ENCODE measurements around the gene PCDH12.

The PCDH12 gene

GRCh38 chr5:141947316-141947715 lies 10.7 kb downstream of the PCDH12 start:
- DNase-seq (ENCODE audit: extremely low read depth, low read depth), result no peak
- TF ChIP-seq CTCF (IDR thresholded peaks at IDR 0.05; ENCODE audit: low read depth, low read length), result no peak

- no peak for TF ChIP-seq CTCF (IDR thresholded peaks at IDR 0.05; ENCODE audit: low read depth, low read length)
- DNase-seq (ENCODE audit: extremely low read depth, low read depth), result no peak
Measured at GRCh38 chr5:141945511-141946051, 12.4 kb downstream of the PCDH12 start.

GRCh38 chr5:141944076-141944475 lies 13.9 kb downstream of the PCDH12 start:
- DNase-seq (ENCODE audit: extremely low read depth, low read depth), result no peak
- TF ChIP-seq CTCF (IDR thresholded peaks at IDR 0.05; ENCODE audit: low read depth, low read length), result no peak

GRCh38 chr5:141942185-141942857 lies 15.7 kb downstream of the PCDH12 start:
- TF ChIP-seq CTCF (IDR thresholded peaks at IDR 0.05; ENCODE audit: low read depth, low read length), result no peak
- DNase-seq (ENCODE audit: extremely low read depth, low read depth), result no peak

GRCh38 chr5:141941779-141942178 lies 16.2 kb downstream of the PCDH12 start:
- no peak for TF ChIP-seq CTCF (IDR thresholded peaks at IDR 0.05; ENCODE audit: low read depth, low read length)
- DNase-seq (ENCODE audit: extremely low read depth, low read depth), result no peak

- DNase-seq (ENCODE audit: extremely low read depth, low read depth), result no peak
- no peak for TF ChIP-seq CTCF (IDR thresholded peaks at IDR 0.05; ENCODE audit: low read depth, low read length)
Measured at GRCh38 chr5:141941307-141941706, 16.7 kb downstream of the PCDH12 start.

- peak; percentile 23 for TF ChIP-seq CTCF (IDR thresholded peaks at IDR 0.05; ENCODE audit: low read depth, low read length)
- no peak for DNase-seq (ENCODE audit: extremely low read depth, low read depth)
Measured at GRCh38 chr5:141940695-141941271, 17.2 kb downstream of the PCDH12 start.

Measured in AG09319 (cell line).